Panc1 (cell line): ENCODE measurements around the gene SMIM5. TPM values are rescaled to one million over a fixed set of nuclear protein-coding genes. Genes with fewer than 3 reads are reported as not detected.

Experiments used
- ATAC-seq: fragments of 200-7000 bp; cut with Tn5 transposase; 2 replicates; pipeline ENCODE4 v1.9.1; 2020; ENCODE audit warnings: mild to moderate bottlenecking, moderate library complexity
- BruUV-seq: library from RNA; stranded (reverse); fragments of 400-500 nt; replicated peaks from 2 replicates; lab custom pipeline; 2021; lab: Mats Ljungman, UMichigan
- CTCF ChIA-PET: fragments of 300-600 bp; sonication (Branson Sonifier 250); formaldehyde crosslinking; loops from one replicate; lab custom pipeline; 2022; ENCODE audit warnings: antibody characterized with exemption; lab: Charles Lee
- POLR2A ChIA-PET: fragments of 300-600 bp; sonication (Branson Sonifier 250); formaldehyde crosslinking; loops from one replicate; lab custom pipeline; 2022; ENCODE audit warnings: antibody characterized with exemption; lab: Charles Lee
- DNase-seq: peaks from one replicate; pipeline ENCODE4 v3.0.0-alpha.2; 2010; ENCODE audit warnings: low read depth, low spot score
- H3K27ac ChIP-seq: 2 replicates; pipeline ENCODE4 v1.5.1; 2011; ENCODE audit warnings: mild to moderate bottlenecking, low read length, inconsistent platforms
- H3K27me3 ChIP-seq: fragments of 200-500 bp; sonication (Bioruptor generic); 2 replicates; pipeline ENCODE4 v1.6.0; 2014; ENCODE audit warnings: low read length, inconsistent platforms; ENCODE audit not compliant: control insufficient read depth, insufficient read depth
- H3K36me3 ChIP-seq: fragments of 200-500 bp; sonication (Bioruptor generic); 2 replicates; pipeline ENCODE4 v1.5.1; 2014; ENCODE audit warnings: inconsistent platforms, mild to moderate bottlenecking, low read length, moderate library complexity; ENCODE audit not compliant: control insufficient read depth, insufficient read depth
- H3K4me1 ChIP-seq: 2 replicates; pipeline ENCODE4 v1.5.1; 2011; ENCODE audit warnings: inconsistent platforms, mild to moderate bottlenecking, low read length, moderate library complexity; ENCODE audit not compliant: control insufficient read depth, insufficient read depth
- H3K4me3 ChIP-seq, 2 experiments: 2 replicates each; pipeline ENCODE4 v1.5.1; 2011 to 2012; ENCODE audit warnings: low read depth in 2 of 2, low read length in 2 of 2, mild to moderate bottlenecking in 2 of 2, inconsistent platforms in 1 of 2, moderate library complexity in 1 of 2
- H3K9me3 ChIP-seq: fragments of 200-500 bp; sonication (Bioruptor generic); 2 replicates; pipeline ENCODE4 v1.5.1; 2014; ENCODE audit warnings: low read depth, mild to moderate bottlenecking, inconsistent platforms, low read length, moderate library complexity; ENCODE audit not compliant: control insufficient read depth, insufficient read depth
- CTCF ChIP-seq: fragments of 450-650 bp; IDR thresholded peaks from 2 replicates; pipeline ENCODE4 v1.5.1; 2017; ENCODE audit warnings: mild to moderate bottlenecking
- POLR2AphosphoS5 ChIP-seq: IDR thresholded peaks from 2 replicates; pipeline ENCODE4 v1.6.1; 2012; ENCODE audit warnings: mild to moderate bottlenecking, low read depth, low read length, moderate library complexity
- REST ChIP-seq, 2 experiments: IDR thresholded peaks; 2 replicates each; pipeline ENCODE4 v1.6.1; 2011 to 2012; ENCODE audit warnings: low read depth in 2 of 2, control low read depth in 1 of 2, low read length in 1 of 2, mild to moderate bottlenecking in 1 of 2, moderate library complexity in 1 of 2; ENCODE audit not compliant: insufficient read depth in 1 of 2
- SIN3A ChIP-seq: IDR thresholded peaks from 2 replicates; pipeline ENCODE4 v1.6.1; 2012; ENCODE audit warnings: low read depth, mild to moderate bottlenecking, low read length, moderate library complexity, borderline replicate concordance; ENCODE audit not compliant: insufficient read depth
- TCF7L2 ChIP-seq: IDR thresholded peaks from 2 replicates; pipeline ENCODE4 v1.6.1; 2011; ENCODE audit warnings: mild to moderate bottlenecking, low read depth, low read length, inconsistent platforms
- in situ Hi-C: cut with HindIII; loops from 2 replicates; pipeline ENCODE4 v1.10.0; 2016; ENCODE audit warnings: low sequenced_read_pairs, low pct_unique_long_range_greater_than_20kb
- intact Hi-C: fragments of 100-400 bp; cut with micrococcal nuclease; formaldehyde crosslinking; loops from one replicate; pipeline ENCODE4 v1.10.0; 2022; ENCODE audit not compliant: unreplicated experiment
- total RNA-seq: library from RNA; stranded (reverse); gene quantifications from one replicate; pipeline ENCODE4 v1.2.1, GENCODE V29; 2021; ENCODE audit not compliant: unreplicated experiment

Gene SMIM5
- total RNA-seq, 1 experiment from 2014 or later = 0.10 TPM

GRCh38 chr17:75587675-75588595 lies 45.3 kb upstream of the SMIM5 start, which contains the start of gene MYO15B:
Gene MYO15B (plus strand): TSS chr17:75587800. CDS start chr17:75588058, 258 bp downstream.
- no peaks in the 10 kb centered on the region for H3K27me3 ChIP-seq
- BruUV-seq = no TSS peak
- H3K27ac ChIP-seq = peak within 1 kb of the TSS; percentile 71
- H3K4me3 ChIP-seq = no peak within 1 kb of the TSS; a peak in 1 of 4 replicates
- ChIA-PET CTCF (interaction anchor here (0.8 kb wide), 1 partner anchor 236 kb away, joined by 3 read pairs; no protein-coding TSS in a partner anchor), POLR2A (no interaction called here)
- H3K4me1 ChIP-seq = peaks cover 5% of the 10 kb centered on the region; the same call in 1 of the 2 replicates
- no peaks in the 10 kb centered on the region for H3K36me3 ChIP-seq
- TF ChIP-seq CTCF (no peak), SIN3A (no peak)
- in situ Hi-C loops (no loop called here), intact Hi-C loops (no loop called here)
- DNase-seq (no peak), ATAC-seq (no peak)
- no peaks in the 10 kb centered on the region for H3K9me3 ChIP-seq

GRCh38 chr17:75588596-75589011 lies 44.6 kb upstream of the SMIM5 start:
- ChIA-PET CTCF (interaction anchor here (0.8 kb wide), 1 partner anchor 236 kb away, joined by 3 read pairs; no protein-coding TSS in a partner anchor), POLR2A (no interaction called here)
- peak; percentile 33 for ATAC-seq
- no TSS peak for BruUV-seq
- in situ Hi-C loops = no loop called here
- Histone ChIP-seq H3K4me1 (peaks cover 5% of the 10 kb centered on the region; the same call in 1 of the 2 replicates), H3K27me3 (no peaks in the 10 kb centered on the region), H3K4me3 (peak overlapping the region; percentile 6 to 28; a peak in 2 of 4 replicates), H3K36me3 (no peaks in the 10 kb centered on the region), H3K9me3 (no peaks in the 10 kb centered on the region), H3K27ac (peak overlapping the region; percentile 71)
- DNase-seq = no peak
- TF ChIP-seq CTCF = no peak
- no peak for TF ChIP-seq POLR2AphosphoS5
- TF ChIP-seq REST (IDR thresholded peaks at IDR 0.05; ENCODE audit: insufficient read depth in 1 of 2, low read depth in 2 of 2, low read length in 1 of 2) = no peak
- no peak for TF ChIP-seq SIN3A
- no peak for TF ChIP-seq TCF7L2
- intact Hi-C loops = no loop called here
